Neural progenitor cell (in vitro differentiated cells): Measurements from ENCODE around the gene PARP16. TPM values are rescaled to one million over a fixed set of nuclear protein-coding genes. Genes with fewer than 3 reads are reported as not detected.
A peak's percentile ranks its signal among the peaks of the same experiment; 100 is the strongest.

ENCODE experiments used
- DNase-seq: peaks from one replicate; pipeline ENCODE4 v3.0.0-alpha.2; 2016; ENCODE audit warnings: low spot score
- H2AFZ ChIP-seq: fragments of 200-600 bp; sonication (generic); replicated peaks from 2 replicates; pipeline ENCODE4 v1.6.1; 2016; ENCODE audit warnings: antibody characterized with exemption
- H3F3A ChIP-seq: fragments of 200-600 bp; sonication (generic); 2 replicates; pipeline ENCODE4 v1.6.1; 2016; ENCODE audit warnings: antibody characterized with exemption, low read depth
- H3K27ac ChIP-seq: fragments of 200-600 bp; sonication (generic); 2 replicates; pipeline ENCODE4 v1.5.1; 2016; ENCODE audit warnings: mild to moderate bottlenecking
- H3K27me3 ChIP-seq: fragments of 200-600 bp; sonication (generic); 2 replicates; pipeline ENCODE4 v1.6.1; 2016; ENCODE audit warnings: mild to moderate bottlenecking, moderate library complexity
- H3K36me3 ChIP-seq: fragments of 200-600 bp; sonication (generic); 2 replicates; pipeline ENCODE4 v1.5.1; 2016
- H3K4me1 ChIP-seq: fragments of 200-600 bp; sonication (generic); 2 replicates; pipeline ENCODE4 v1.6.1; 2016; ENCODE audit warnings: mixed run types
- H3K4me2 ChIP-seq: fragments of 200-600 bp; sonication (generic); 2 replicates; pipeline ENCODE4 v1.6.1; 2016
- H3K4me3 ChIP-seq: fragments of 200-600 bp; sonication (generic); 2 replicates; pipeline ENCODE4 v1.5.1; 2016
- H3K79me2 ChIP-seq: fragments of 200-600 bp; sonication (generic); 2 replicates; pipeline ENCODE4 v1.6.1; 2016; ENCODE audit warnings: low read depth
- H3K9ac ChIP-seq: fragments of 200-600 bp; sonication (generic); 2 replicates; pipeline ENCODE4 v1.6.1; 2016
- H3K9me3 ChIP-seq: fragments of 200-600 bp; sonication (generic); 2 replicates; pipeline ENCODE4 v1.5.1; 2016; ENCODE audit warnings: low read depth
- H4K20me1 ChIP-seq: fragments of 200-600 bp; sonication (generic); 2 replicates; pipeline ENCODE4 v1.6.1; 2016; ENCODE audit warnings: low read depth
- H3K27ac Mint-ChIP-seq: 3 replicates; pipeline ENCODE4 v1.8.0; 2021; ENCODE audit warnings: mixed read lengths
- H3K27me3 Mint-ChIP-seq: 2 replicates; pipeline ENCODE4 v1.8.0; 2022; ENCODE audit warnings: low read depth, mild to moderate bottlenecking, inconsistent platforms, moderate library complexity, mixed read lengths; ENCODE audit not compliant: insufficient read depth
- H3K36me3 Mint-ChIP-seq: 3 replicates; pipeline ENCODE4 v1.8.0; 2021; ENCODE audit warnings: mixed read lengths
- H3K4me1 Mint-ChIP-seq: 3 replicates; pipeline ENCODE4 v1.8.0; 2021; ENCODE audit warnings: mixed read lengths
- H3K4me3 Mint-ChIP-seq: 3 replicates; pipeline ENCODE4 v1.8.0; 2021; ENCODE audit warnings: mild to moderate bottlenecking, moderate library complexity, mixed read lengths
- H3K9me3 Mint-ChIP-seq: 3 replicates; pipeline ENCODE4 v1.8.0; 2020; ENCODE audit warnings: mixed read lengths
- EZH2 ChIP-seq: fragments of 200-600 bp; sonication (generic); IDR thresholded peaks from 2 replicates; pipeline ENCODE4 v1.6.1; 2017; ENCODE audit warnings: antibody characterized with exemption, mild to moderate bottlenecking, moderate library complexity
- EZH2phosphoT487 ChIP-seq: fragments of 200-600 bp; sonication (generic); IDR thresholded peaks from 2 replicates; pipeline ENCODE4 v1.6.1; 2017; ENCODE audit warnings: antibody characterized with exemption
- total RNA-seq: library from RNA; depleted of rRNA; stranded (reverse); fragments of >200 nt; gene quantifications from 2 replicates; pipeline ENCODE4 v1.2.3, GENCODE V29; 2015; ENCODE audit warnings: low replicate concordance
- TF ChIP-seq, protein P1 (sequence below): fragments of 200-600 bp; sonication (generic); IDR thresholded peaks from 2 replicates; pipeline ENCODE4 v1.5.1; 2017; ENCODE audit warnings: antibody characterized with exemption, mild to moderate bottlenecking

The PARP16 gene
- total RNA-seq, 1 donor from 2014 or later: 5.7 TPM

DNA sequence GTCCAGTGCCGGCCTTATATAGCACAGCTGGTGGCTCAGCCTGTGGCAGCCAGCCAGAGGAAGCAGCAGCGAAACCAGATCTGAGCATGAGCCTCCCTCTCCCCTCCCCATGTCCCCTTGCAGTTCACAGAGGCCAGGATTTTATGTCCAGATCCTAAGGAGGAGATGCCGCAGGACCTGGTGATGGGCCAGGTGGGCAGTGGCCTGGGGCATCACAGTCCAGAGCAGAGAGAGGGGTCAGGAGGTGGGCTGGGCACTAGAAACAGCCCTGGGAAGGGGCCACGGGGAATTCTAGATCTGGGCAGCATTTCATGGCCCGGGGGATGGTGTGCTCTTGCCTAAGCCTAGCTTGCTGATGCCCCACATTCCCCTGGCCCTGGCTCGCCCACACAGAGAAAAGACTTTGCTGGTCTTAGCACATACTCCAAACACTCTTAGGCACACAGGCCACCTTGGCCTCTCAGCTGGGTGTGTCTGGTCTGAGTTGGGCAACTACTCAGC, 75.2 kb downstream of the PARP16 start:
- Mint-ChIP-seq H3K4me3 (no peak overlapping the region), H3K9me3 (no peaks in the 10 kb centered on the region), H3K27me3 (peaks cover 8% of the 10 kb centered on the region), H3K27ac (no peak overlapping the region), H3K4me1 (peaks cover 51% of the 10 kb centered on the region), H3K36me3 (no peaks in the 10 kb centered on the region)
- no peak overlapping the region for H3K4me3 ChIP-seq
- H4K20me1 ChIP-seq: no peaks in the 10 kb centered on the region
- H3K79me2 ChIP-seq: no peaks in the 10 kb centered on the region
- peak; percentile 29 for DNase-seq
- peaks cover 5% of the 10 kb centered on the region for H3F3A ChIP-seq
- no peaks in the 10 kb centered on the region for H3K27me3 ChIP-seq
- no peak overlapping the region for H3K27ac ChIP-seq
- H3K9me3 ChIP-seq: no peaks in the 10 kb centered on the region
- H3K36me3 ChIP-seq: no peaks in the 10 kb centered on the region
- peaks cover 34% of the 10 kb centered on the region for H3K4me1 ChIP-seq
- H3K9ac ChIP-seq: no peak overlapping the region
- H3K4me2 ChIP-seq: no peak overlapping the region
- TF ChIP-seq EZH2 (no peak), EZH2phosphoT487 (no peak)
- TF ChIP-seq, protein P1, sequence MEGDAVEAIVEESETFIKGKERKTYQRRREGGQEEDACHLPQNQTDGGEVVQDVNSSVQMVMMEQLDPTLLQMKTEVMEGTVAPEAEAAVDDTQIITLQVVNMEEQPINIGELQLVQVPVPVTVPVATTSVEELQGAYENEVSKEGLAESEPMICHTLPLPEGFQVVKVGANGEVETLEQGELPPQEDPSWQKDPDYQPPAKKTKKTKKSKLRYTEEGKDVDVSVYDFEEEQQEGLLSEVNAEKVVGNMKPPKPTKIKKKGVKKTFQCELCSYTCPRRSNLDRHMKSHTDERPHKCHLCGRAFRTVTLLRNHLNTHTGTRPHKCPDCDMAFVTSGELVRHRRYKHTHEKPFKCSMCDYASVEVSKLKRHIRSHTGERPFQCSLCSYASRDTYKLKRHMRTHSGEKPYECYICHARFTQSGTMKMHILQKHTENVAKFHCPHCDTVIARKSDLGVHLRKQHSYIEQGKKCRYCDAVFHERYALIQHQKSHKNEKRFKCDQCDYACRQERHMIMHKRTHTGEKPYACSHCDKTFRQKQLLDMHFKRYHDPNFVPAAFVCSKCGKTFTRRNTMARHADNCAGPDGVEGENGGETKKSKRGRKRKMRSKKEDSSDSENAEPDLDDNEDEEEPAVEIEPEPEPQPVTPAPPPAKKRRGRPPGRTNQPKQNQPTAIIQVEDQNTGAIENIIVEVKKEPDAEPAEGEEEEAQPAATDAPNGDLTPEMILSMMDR: no peak
- no peak overlapping the region for H2AFZ ChIP-seq

DNA sequence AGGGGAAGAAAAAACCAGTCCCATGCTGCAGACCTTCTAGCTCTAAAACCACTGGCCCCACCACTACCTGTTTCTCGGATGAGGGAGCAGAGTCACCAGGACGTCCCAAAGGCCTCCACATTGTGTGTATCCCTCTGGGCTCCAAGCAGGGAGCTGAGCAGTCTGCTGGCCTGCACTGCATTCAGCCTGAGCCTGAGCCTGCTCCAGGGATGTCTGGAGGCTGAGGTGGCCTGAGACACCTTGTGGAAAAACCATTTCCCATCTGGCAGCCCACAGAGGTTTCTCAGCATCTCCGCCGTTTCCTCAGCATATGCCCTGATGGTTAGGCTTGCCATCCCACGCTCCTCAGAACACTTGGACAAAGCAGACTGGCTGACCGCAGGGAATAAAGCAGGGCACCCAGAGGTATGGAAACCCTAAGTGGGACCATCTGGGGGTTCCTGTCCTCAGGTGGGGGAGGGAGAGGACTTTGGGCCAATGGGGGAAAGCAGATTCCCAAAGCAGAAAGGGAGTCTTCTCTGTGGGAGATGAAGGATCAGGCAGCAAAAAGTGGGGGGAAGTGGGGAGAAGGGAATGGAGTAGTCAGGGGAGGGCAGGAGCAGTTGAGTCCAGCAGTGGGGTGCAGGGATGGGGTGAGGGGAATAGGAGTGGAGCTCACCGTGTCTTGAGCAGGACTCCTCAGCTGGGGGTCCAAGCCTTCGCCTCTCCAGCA, 75.8 kb downstream of the PARP16 start, which contains the start of gene CILP:
Gene CILP (minus strand): TSS at position 704 of the 712 bp plus-strand sequence. CDS start 1,718 bp downstream, outside the sequence.
- Histone ChIP-seq H4K20me1 (no peaks in the 10 kb centered on the region), H3K79me2 (no peaks in the 10 kb centered on the region), H3K27me3 (no peaks in the 10 kb centered on the region), H3K4me3 (no peak within 1 kb of the TSS), H3K4me2 (no peak within 1 kb of the TSS), H3K27ac (no peak within 1 kb of the TSS), H3F3A (peaks cover 5% of the 10 kb centered on the region), H3K9ac (no peak within 1 kb of the TSS), H2AFZ (peak within 1 kb of the TSS; percentile 19), H3K4me1 (peaks cover 34% of the 10 kb centered on the region), H3K36me3 (no peaks in the 10 kb centered on the region), H3K9me3 (no peaks in the 10 kb centered on the region)
- Mint-ChIP-seq H3K36me3 (no peaks in the 10 kb centered on the region), H3K27ac (peak within 1 kb of the TSS; percentile 65), H3K27me3 (peaks cover 8% of the 10 kb centered on the region), H3K4me3 (no peak within 1 kb of the TSS), H3K4me1 (peaks cover 51% of the 10 kb centered on the region), H3K9me3 (no peaks in the 10 kb centered on the region)
- TF ChIP-seq EZH2phosphoT487 (no peak), EZH2 (no peak)
- TF ChIP-seq, protein P1: no peak
- no peak for DNase-seq

DNA sequence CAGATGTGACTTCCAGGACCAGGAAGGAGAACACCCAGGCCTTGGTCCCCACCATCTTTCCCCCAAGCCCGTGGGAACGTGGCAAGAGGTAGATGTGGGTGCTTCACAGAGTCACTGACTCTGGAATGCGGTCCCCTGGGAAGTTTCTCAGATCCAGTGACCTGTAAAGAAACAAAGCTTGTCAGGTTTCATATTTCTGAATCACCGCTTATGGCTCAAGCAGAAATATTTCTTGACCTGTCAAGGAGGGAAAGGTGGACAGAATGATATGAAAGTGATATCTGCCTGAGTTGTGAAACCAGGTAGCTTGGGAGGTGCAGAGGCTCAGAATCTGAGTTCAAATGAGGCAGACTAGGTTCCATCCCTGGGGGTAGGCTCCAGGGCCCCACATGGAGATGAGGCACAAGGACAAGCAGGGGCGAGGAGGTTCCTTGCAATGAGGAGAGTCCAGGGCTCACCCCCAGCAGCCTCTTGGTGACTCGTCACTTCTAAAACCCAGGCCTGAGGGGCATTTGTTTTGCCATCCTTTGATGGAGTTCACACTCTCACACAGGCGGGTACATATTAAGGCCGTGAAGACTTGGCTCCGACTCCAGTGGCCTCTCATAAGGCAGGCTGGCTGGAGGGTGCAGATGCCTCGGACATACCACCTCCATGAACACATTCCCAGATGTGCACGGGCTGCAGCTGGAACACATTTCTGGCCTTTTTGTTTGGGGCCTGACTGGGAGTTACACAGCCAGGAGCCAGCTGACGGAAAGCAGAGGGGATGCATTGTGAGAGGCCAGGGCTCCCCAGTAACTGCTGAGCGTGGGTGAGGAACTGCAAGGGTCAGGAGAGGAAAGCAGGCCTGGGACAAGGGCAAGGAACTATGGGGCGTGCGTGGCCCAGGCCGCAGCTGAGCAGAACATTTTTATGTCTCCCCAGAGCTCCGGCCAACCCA, 76.7 kb downstream of the PARP16 start:
- Mint-ChIP-seq H3K4me3 (no peak overlapping the region), H3K9me3 (no peaks in the 10 kb centered on the region), H3K27me3 (peaks cover 11% of the 10 kb centered on the region), H3K27ac (peak overlapping the region; percentile 65), H3K36me3 (no peaks in the 10 kb centered on the region), H3K4me1 (peaks cover 51% of the 10 kb centered on the region)
- Histone ChIP-seq H3K79me2 (no peaks in the 10 kb centered on the region), H2AFZ (peak overlapping the region; percentile 19), H3K4me1 (peaks cover 34% of the 10 kb centered on the region), H4K20me1 (no peaks in the 10 kb centered on the region), H3K9ac (no peak overlapping the region), H3K36me3 (no peaks in the 10 kb centered on the region), H3K27ac (no peak overlapping the region), H3K27me3 (no peaks in the 10 kb centered on the region), H3K4me3 (no peak overlapping the region), H3F3A (peaks cover 5% of the 10 kb centered on the region), H3K4me2 (peak overlapping the region; percentile 6), H3K9me3 (no peaks in the 10 kb centered on the region)
- TF ChIP-seq EZH2phosphoT487: no peak
- TF ChIP-seq EZH2: no peak
- TF ChIP-seq, protein P1: no peak
- DNase-seq: peak; percentile 4
